GOT3 (cell line): ENCODE measurements around the gene FERMT3.
A peak's percentile ranks its signal among the peaks of the same experiment; 100 is the strongest.

ENCODE experiments used
- DNase-seq: peaks from one replicate; lab custom pipeline; 2025; ENCODE audit warnings: mixed read lengths; lab: John Stamatoyannopoulos, UW

FERMT3 gene

DNA sequence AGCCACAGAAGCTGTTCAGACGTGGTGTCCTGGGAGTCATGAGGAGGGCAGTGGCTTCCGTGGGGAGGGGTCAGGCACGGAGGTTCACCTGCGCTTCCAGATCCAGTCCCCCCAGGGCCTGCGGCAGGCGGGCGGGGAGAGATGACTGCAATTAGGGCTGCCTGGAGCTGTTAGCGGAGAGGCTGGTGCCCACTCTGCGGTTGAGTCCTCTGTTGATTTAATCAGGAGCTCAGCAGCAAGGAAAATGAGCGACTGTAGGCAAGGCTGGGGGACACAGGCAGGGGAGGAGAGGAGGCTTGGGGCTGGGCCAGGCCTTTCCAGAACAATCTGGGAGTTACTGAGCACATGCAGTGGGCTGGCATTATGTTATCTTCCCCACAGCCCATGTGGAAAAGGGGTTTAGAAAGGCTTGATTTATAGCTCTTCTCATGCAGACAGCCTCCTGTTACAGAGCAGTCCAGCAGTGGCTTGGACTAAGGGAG lies 57.9 kb downstream of the FERMT3 start:
- no peak for DNase-seq

GRCh38 chr11:64265176-64266160 lies 58.9 kb downstream of the FERMT3 start:
- no peak for DNase-seq

- DNase-seq = no peak
Observed at GRCh38 chr11:64266339-64266738, 59.8 kb downstream of the FERMT3 start.

- DNase-seq = no peak
Observed at GRCh38 chr11:64267207-64267945, 60.9 kb downstream of the FERMT3 start.

DNA sequence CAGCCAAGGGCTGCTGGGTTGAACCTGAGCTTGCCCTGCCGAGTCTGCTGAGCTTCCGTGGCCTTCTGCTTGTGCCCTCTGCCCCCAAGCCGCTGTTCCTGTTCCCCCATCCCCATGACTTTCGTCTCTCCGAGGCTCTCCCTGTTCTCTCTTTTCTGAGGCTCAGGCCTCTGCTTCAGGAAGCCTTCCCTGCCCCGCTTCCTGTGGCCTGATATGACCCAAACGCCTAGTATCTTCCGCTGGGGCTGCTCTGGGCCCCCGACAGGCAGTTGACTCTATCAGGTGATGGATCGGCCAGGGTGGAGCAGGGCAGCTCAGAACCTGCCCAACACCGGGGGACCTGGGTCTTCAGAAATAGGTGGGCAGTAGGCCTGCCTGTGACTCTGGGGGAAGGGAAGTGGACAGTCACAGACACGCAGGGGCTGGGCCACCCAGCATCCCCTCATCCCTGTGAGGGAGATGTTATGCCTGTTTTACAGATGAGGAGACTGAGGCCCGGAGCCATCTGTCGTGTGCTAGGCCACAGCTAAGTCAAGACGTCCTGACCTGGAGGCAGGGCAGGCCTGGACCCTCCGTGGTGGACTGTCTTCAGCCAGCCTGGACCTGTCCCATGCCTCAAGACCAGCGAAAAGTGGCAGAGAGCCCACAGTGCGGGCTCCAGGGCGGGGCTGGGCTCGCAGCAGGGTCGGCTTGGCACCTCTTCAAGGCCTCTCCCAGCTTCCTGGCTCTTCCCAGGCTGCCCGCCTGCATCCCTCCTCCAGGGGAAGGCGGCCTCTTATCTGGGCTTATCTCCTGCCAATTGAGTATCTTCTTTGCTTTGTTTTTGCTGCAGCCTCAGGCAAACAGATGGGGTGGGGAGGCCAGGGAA lies 61.7 kb downstream of the FERMT3 start:
- DNase-seq = no peak

GRCh38 chr11:64268893-64269539 lies 62.5 kb downstream of the FERMT3 start:
- no peak for DNase-seq

DNA sequence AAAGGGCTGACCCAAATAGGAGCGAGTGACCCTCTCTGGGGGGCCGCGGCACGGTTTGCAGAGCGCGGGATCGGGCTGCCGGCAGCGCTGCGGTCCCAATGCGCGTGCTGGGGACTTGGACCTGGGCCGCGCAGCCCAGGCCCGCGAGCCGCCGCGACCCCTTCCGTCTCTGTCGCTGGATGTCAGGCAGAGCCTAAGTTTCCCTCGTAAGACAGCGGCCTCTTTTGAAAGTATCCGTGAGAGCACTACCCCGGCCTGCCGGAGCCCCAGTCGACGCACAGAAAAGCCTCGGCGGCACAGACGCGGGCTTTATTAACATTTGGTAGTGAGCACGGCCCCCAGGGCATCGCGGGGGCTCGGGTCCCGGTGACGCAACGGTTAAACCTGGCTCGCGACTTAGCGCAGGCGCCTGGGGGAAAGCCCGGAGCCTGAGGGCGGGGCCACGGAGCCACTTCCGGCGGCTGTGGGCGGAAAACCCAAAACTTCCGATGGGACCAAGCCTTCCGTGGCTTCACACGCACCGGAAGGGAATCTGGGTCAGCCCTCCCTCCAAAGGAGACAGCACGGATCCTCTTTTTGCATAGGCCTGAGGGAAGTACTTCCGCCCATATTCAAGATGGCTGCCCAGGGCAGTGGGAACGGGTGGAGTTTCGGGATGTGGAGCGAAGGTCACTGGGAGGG lies 63.2 kb downstream of the FERMT3 start:
- peak; percentile 97 for DNase-seq
